Superior temporal gyrus (tissue), 1 donor: ENCODE measurements around the gene NCAM2.

Experiments
- DNase-seq: peaks from one replicate; pipeline ENCODE4 v3.0.0-alpha.2; 2016; ENCODE audit errors: extremely low spot score

The NCAM2 gene

DNA sequence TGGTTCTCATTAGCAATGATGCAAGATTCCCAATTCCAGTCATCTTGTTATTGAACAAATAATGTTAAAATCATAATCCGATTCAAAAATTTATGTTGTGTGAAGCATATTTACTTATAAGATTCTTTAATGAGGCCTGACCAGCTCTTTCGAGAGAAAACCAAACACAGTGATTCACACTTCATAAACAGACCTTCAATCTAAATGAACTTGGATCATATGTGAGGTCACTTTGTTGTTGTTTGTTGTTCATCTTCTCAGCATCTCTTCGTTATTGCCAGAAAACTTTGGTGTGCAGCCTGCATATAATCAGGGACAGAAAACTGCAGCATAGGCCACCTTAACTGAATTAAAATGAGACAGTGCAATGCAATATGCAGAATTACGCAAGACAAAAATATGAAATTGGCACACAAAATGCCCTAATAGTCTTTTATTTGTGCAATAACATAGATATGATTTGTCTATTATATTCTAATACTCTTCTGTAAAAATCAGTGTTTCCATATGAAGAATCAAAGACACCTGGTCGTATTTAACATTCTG is 30.1 kb downstream of the NCAM2 start:
- no peak for DNase-seq

DNA sequence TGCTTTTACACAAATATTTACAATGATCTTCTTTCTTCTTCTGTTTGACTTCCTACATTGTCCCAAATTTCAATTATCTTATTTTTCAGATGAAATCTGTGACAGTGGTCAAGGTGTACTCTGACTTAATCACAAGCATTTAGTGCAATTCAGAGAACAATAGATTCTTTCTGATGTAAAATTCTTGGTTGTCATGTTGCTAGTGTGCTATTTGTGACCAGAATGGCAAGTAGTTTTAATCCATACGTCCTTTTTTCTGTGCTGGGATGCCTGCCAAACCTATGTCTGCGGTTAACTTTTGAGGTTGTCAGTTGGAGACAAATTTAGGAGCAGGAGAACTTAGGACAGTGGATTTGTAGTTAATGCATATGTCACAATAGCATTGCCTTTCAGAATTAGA is 31.0 kb downstream of the NCAM2 start:
- no peak for DNase-seq

GRCh38 chr21:21030311-21030710 is 32.1 kb downstream of the NCAM2 start:
- no peak for DNase-seq

DNA sequence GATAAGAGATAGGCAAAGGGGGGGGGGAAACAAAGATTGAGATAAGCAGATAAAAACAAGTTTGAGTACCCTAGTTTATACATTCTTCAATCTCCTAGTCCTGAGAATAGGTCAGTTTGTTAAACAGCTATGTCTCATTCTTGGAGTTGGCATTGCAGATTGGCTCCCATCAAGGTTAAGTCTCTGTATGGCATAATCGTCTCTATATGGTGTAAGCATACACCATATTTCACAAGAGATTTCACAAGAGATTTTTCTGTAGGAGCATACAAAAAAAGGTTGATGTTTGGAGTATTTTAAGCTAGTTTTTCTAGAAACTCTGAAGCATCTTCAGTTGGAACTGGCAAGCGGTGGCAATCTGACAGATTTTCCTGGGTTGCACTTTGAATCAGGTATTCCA is 35.8 kb downstream of the NCAM2 start:
- no peak for DNase-seq

DNA sequence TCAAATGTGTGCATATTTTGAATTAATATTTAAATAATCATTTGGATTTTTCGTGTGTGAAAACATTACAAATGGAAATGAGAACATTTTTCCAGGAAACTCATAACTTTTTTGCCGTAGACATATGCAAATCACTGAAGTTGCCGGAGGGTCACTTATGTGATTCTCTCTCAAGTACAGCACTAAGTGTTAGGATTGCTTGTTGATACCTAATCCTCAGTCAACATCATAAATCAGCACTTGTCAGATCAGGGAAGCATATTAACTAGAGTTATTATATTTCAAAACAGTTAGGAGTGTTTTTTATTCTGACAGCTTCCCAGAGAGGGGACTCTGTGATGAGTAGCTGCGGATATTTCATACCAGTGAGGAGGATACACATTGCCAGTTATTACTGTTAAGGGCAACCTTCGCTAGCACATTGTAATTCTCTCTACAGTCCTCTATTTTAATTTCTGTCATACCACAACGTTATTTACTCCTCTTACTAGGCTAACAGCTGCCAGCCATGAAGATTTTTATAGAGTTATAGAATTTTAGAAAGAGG is 41.5 kb downstream of the NCAM2 start:
- no peak for DNase-seq

GRCh38 chr21:21045518-21045917 is 47.3 kb downstream of the NCAM2 start:
- DNase-seq = no peak

DNA sequence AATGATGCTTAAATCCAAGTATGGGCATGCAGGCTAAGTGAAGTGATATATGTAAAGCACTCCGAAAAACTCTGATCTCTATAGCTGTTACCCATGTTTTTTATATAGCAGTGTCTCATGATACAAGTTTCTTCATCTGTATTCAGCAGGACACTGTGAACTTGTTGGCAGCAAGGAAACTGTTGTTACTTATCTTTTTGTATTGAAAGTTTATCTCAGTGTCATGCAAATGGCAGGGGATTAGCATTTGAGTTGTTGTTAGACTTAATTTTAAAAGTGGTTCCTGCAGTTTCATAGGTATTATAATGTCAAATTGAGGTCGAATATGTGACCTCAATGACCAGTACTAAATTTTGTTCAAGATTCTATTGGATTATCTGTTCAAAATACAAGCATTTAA is 47.9 kb downstream of the NCAM2 start:
- peak; percentile 59 for DNase-seq

DNA sequence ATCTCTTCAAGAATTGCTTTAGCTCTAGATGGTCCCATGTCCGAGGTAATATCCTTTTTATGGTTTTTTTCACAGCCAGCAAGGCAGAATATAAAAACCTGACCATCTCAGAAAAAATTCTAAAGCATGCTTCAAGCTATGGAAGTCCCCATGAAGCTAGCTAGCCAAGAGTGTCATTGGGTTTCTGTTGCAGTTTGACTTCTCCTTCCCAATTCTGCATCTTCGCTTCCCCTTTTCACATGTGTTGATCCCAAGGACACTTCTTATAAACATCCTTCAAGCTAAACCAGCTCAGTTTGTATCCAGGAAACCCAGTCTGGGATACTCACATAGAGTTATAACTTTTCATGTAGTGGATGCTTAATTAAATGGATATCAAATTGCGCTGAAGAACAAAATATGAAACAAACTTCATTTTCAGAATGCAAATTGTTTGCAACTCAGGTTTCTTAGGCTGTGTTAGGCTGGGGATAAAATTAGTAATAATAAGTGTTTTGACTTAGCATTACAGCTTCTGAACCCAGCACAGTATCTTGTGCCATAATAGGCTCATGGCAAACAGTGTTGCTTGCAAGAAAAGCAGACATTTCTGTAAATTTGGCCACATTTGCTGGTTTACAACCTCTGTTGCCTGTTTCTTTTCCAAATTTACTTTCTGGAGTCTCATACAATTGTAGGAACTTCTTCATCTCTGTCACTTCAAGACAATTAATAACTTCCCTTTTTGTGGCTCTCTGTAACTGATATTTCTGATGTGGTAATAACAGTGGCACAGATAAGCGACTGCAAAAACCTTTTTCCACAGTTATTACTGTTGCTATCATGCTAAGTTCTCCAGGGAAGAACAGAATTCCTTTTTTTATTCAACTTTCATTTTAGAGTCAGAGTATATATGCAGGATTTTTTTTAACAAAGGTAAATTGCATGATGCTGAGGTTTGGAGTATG is 53.2 kb downstream of the NCAM2 start:
- no peak for DNase-seq

DNA sequence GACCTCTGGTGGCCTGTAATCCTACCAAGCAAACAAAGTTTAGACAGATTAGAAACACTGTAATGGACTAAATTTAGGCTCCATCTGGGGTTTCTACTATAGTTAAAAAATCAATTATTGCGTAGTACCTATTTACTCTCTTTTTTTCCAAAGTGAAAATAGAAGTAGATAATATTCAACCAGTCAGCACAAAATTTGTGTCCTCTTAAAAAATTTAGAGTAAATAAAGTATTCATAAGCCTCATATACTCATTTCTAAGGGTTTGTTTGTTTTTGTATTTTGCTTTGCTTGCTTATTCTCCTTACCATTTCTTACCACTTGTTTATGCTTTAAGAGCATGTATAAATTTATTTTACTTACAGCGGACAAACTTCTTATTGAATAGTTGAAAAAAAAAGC is 54.5 kb downstream of the NCAM2 start:
- DNase-seq = no peak

DNA sequence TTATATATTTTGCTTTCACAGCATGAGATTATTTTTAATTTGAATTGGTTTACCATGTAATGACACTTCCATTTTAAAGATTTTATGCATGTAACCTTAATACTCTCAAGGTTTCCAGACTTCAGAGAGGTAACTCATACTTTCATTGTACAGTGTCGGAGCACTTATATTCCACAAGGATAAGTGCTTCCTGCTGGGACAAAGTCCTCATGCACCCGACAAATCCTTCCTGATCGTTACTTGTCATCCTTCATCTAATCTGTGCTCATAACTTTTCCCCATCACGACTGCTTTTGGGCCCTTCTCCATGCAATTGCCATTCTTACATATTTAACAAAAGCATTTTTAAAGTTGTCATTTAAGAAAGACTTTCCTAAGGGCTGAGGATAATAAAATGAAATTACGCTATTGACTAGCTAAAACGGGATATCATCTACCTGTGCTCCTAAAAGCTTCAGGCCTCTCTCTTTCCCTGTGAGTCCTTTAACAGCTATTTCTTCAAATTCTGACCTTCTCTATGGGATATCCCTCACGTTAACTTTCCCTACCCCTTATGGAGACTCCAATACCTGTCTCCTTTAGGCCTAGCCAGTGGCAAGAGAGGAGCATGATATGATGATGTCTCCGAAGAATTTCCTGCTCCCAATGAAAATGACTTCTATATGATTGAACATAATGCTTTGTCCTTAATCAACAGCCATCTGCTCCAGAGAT is 59.3 kb downstream of the NCAM2 start:
- no peak for DNase-seq

- no peak for DNase-seq
Measured at GRCh38 chr21:21063828-21064227, 65.6 kb downstream of the NCAM2 start.

- no peak for DNase-seq
Measured at GRCh38 chr21:21064353-21064752, 66.1 kb downstream of the NCAM2 start.

- no peak for DNase-seq
Measured at GRCh38 chr21:21067375-21067774, 69.2 kb downstream of the NCAM2 start.

DNA sequence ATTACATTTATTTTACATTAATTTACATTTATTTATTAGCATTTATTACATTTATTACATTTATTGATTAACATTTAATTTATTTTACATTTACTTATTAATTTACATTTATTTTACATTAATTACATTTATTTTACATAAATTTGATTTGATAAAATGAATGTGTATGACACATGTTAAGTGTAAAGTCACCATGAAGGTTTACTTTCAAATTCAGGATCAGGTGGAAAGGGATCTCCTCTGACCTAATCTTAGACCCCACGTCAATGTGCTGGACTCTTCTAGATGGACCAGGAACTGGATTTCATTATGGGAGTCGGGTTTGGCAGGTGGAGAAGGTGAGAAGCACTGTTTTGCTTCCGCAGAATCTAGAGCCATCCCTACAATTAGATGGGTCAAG is 76.1 kb downstream of the NCAM2 start:
- no peak for DNase-seq

GRCh38 chr21:21076051-21076450 is 77.8 kb downstream of the NCAM2 start:
- no peak for DNase-seq

DNA sequence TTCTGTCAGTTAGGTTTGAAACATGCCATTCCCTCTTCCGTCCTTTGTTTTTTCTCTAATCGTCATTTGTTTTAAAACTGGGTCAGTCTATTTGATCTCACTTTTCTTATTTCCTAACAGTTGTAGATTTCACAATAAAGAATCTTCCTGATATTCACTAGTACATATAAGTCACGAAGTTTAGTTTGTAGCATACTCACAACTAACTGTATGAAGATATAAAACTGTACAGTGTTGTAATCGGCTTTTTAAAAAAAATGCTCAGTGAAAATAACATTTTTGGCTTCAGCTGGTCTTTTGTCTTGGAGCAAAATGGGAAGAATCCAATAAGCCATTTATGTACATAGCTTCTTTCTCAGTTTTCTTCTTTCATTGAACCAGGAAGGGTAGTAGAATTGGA is 78.3 kb downstream of the NCAM2 start:
- no peak for DNase-seq

DNA sequence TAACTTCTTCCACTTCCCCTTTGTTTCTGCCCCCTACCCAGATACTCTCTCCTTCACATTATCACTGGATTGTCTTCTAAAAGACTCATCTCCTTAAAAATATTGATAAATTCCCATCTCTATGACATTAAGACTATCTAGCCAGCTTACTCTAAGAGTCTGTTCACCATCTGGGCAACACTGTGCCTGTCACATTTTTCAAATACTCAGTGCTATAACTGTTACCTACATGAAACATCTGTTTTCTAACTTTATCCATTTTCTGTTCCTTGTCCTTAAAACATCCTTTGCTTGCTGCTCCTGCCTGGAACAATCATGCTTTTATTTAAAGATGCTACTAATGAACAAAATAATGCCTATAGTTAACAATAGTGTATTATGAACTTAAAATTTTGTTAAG is 81.4 kb downstream of the NCAM2 start:
- DNase-seq = no peak

DNA sequence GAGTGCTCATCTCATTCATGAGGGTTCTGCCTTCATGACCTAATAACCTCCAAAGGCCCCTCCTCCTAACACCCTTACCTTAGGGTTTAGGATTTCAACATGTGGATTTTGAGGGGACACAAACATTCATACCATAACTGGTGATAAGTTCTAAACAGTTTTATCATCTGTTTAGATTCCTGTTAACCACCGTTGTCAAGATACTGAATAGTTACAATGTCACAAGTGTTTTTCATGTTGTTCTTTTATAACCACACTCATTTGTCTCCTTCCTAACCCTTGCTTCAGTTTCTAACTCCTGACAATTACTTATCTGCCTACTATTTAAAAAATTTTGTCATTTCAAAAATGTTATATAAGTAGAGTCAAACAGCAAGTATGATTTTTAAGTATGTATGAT is 86.0 kb downstream of the NCAM2 start:
- DNase-seq = no peak

GRCh38 chr21:21085206-21085605 is 87.0 kb downstream of the NCAM2 start:
- DNase-seq = peak; percentile 66

DNA sequence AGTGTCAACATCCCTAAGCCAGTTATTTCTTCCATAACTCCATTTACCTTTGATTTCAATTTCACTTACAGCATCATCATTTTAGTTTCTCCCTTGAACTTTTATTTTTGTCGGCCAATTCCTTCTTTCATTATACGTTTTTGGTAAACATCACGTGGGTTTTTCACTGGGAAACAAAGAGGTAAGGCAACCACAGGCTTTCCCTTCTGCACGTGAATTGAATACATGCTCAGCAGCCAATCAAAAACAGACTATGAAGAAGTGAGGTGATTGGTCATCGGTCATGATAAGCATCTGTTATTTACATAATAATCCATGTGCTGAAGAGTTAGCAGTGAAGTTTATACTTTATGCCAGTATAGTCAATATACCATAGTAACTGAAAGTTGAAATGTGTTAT is 98.7 kb downstream of the NCAM2 start:
- peak; percentile 85 for DNase-seq

- no peak for DNase-seq
Measured at GRCh38 chr21:21097466-21097865, 99.3 kb downstream of the NCAM2 start.

DNA sequence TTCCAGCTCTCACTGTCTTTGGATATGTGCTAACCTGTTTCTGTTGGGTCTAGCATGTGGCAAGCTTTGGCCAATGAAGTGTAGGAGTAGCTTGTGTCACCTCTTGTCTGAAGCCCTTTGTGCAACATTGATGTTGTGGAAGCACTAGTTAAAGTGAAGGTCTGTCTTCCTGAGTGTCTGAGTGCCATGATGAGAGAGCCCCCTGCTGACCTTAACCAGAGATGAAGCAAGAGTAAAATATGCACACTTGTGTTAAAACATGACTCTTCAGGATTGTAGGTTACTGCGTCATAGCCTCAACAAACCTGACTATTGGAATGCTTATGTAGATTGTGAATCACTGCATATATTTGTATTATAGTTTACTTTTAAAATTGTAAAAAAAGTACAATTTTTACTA is 103.7 kb downstream of the NCAM2 start:
- DNase-seq = peak; percentile 85

DNA sequence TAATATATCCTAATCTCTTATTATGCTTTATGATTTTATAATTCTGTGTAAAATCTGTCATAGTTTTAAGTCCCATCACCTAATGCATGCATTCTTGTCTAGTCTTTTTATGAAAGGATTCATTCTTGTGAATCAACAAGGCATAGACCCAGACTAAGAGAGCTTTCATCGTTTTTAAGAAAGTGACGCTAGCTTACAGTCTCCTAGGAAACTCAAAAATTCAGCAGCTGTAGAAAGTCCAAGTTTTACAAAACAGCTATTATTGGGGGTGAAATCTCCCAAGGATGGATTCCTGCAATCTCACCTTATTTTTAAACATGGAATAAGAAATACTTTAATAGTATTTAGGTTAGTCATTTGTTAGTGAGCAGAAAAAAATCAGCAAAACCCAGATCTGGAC is 104.7 kb downstream of the NCAM2 start:
- DNase-seq = peak; percentile 64
